ENCODE measurements around the gene HOXA6.

The HOXA6 gene

GRCh38 chr7:27143023-27143949 lies 4.3 kb downstream of the HOXA6 start, which contains the start of gene HOXA5:
HOXA5 (minus strand) TSS chr7:27143681; CDS start chr7:27143607, 74 bp downstream.
- H3K4me3 ChIP-seq (ENCODE audit: low read depth, low read length): peak within 1 kb of the TSS; percentile 80
- TF ChIP-seq CTCF (IDR thresholded peaks at IDR 0.05; ENCODE audit: low read depth, low read length): peak; percentile 75

GRCh38 chr7:27142580-27143022 lies 5.0 kb downstream of the HOXA6 start:
- TF ChIP-seq CTCF (IDR thresholded peaks at IDR 0.05; ENCODE audit: low read depth, low read length): no peak
- peak overlapping the region; percentile 80 for H3K4me3 ChIP-seq (ENCODE audit: low read depth, low read length)

- TF ChIP-seq CTCF (IDR thresholded peaks at IDR 0.05; ENCODE audit: low read depth, low read length): peak; percentile 33; the same call in 1 of the 2 replicates
- H3K4me3 ChIP-seq (ENCODE audit: low read depth, low read length): peak overlapping the region; percentile 80
Observed at GRCh38 chr7:27141923-27142579, 5.5 kb downstream of the HOXA6 start.

- H3K4me3 ChIP-seq (ENCODE audit: low read depth, low read length): peak overlapping the region; percentile 80
- TF ChIP-seq CTCF (IDR thresholded peaks at IDR 0.05; ENCODE audit: low read depth, low read length): no peak
Observed at GRCh38 chr7:27141137-27141922, 6.2 kb downstream of the HOXA6 start.

GRCh38 chr7:27140126-27140857 lies 7.3 kb downstream of the HOXA6 start:
- no peak for TF ChIP-seq CTCF (IDR thresholded peaks at IDR 0.05; ENCODE audit: low read depth, low read length)
- peak overlapping the region; percentile 50 for H3K4me3 ChIP-seq (ENCODE audit: low read depth, low read length)

- no peak for TF ChIP-seq CTCF (IDR thresholded peaks at IDR 0.05; ENCODE audit: low read depth, low read length)
- peak overlapping the region; percentile 50 for H3K4me3 ChIP-seq (ENCODE audit: low read depth, low read length)
Observed at GRCh38 chr7:27139334-27140125, 8.0 kb downstream of the HOXA6 start.

All from WI38 (cell line).